ENCODE data around the gene ARID1B. TPM values are rescaled to one million over a fixed set of nuclear protein-coding genes. Genes with fewer than 3 reads are reported as not detected.

ARID1B gene
- total and polyA plus RNA-seq, 12 donors, result 11.2 to 63.2 (median 52.2) TPM

- TF ChIP-seq CTCF (IDR thresholded peaks at IDR 0.05), result no peak
- WGBS, 2 donors, result 0 to 1% methylated on average over 78 to 112 of the region's 113 CpGs
- Histone ChIP-seq H3K36me3 (no peaks in the 10 kb centered on the region), H3K27me3 (no peaks in the 10 kb centered on the region), H3K27ac (peak overlapping the region; percentile 96 to 99 (median 98)), H3K4me1 (peaks cover 0 to 48% (median 40%) of the 10 kb centered on the region in 9 donors), H3K9me3 (no peaks in the 10 kb centered on the region), H3K4me3 (peak overlapping the region; percentile 67 to 87 (median 78))
- intact Hi-C loops (cut with DNase I), result loop anchor here in 9 of 10 donors (1.0 to 10.0 kb wide), 14 partner anchors 44 to 407 kb away; no protein-coding TSS in a partner anchor
- ATAC-seq, result peak; percentile 15 to 70 (median 26)
- DNase-seq, result peak; percentile 40 to 61
These were observed 637 bp downstream of the ARID1B start for GRCh38 chr6:156777577-156778453.

GRCh38 chr6:156778454-156779205 lies 1.5 kb downstream of the ARID1B start:
- intact Hi-C loops (cut with DNase I), result loop anchor here in 8 of 10 donors (2.0 to 10.0 kb wide), 9 partner anchors 44 to 406 kb away; no protein-coding TSS in a partner anchor
- no peaks in the 10 kb centered on the region for H3K9me3 ChIP-seq
- H3K27ac ChIP-seq, result peak overlapping the region; percentile 91 to 99 (median 96)
- TF ChIP-seq CTCF (IDR thresholded peaks at IDR 0.05), result no peak
- peak; percentile 59 to 69 for DNase-seq
- H3K27me3 ChIP-seq, result no peaks in the 10 kb centered on the region
- no peaks in the 10 kb centered on the region for H3K36me3 ChIP-seq
- peaks cover 2 to 55% (median 49%) of the 10 kb centered on the region in 9 donors for H3K4me1 ChIP-seq
- H3K4me3 ChIP-seq, result peak overlapping the region; percentile 67 to 82 (median 74)
- 0% methylated on average over 41 to 87 of the region's 100 CpGs for WGBS, 2 donors
- peak in 4 of 8 donors; percentile 4 to 45 (median 10) for ATAC-seq

- Histone ChIP-seq H3K36me3 (no peaks in the 10 kb centered on the region), H3K27me3 (no peaks in the 10 kb centered on the region), H3K4me1 (peaks cover 2 to 63% (median 56%) of the 10 kb centered on the region in 9 donors), H3K4me3 (peak overlapping the region; percentile 67 to 82 (median 74)), H3K27ac (peak overlapping the region; percentile 91 to 99 (median 96)), H3K9me3 (no peaks in the 10 kb centered on the region)
- WGBS, 2 donors, result 0 to 1% methylated on average over 84 to 108 of the region's 108 CpGs
- peak in 2 of 9 donors; percentile 19 to 29 for TF ChIP-seq CTCF (IDR thresholded peaks at IDR 0.05)
- DNase-seq (peak; percentile 43 to 63), ATAC-seq (peak; percentile 24 to 51 (median 38))
- intact Hi-C loops (cut with DNase I), result loop anchor here in 9 of 10 donors (2.0 to 10.0 kb wide), 15 partner anchors 43 to 405 kb away; no protein-coding TSS in a partner anchor
These were observed 2.3 kb downstream of the ARID1B start for GRCh38 chr6:156779206-156780094.

Data from heart right ventricle (tissue), 16 donors.